GM10266 (cell line): ENCODE results near the gene RASGRP2.
"Not testable (repeated sequence)": the region's sequence is repeated elsewhere in the genome, so short reads cannot be mapped to it uniquely, and the experiment has no call there.

Experiments
- DNase-seq: peaks from one replicate; pipeline ENCODE4 v3.0.0; 2012; ENCODE audit errors: extremely low spot score
- TF ChIP-seq, protein P1 (sequence below): IDR thresholded peaks from 2 replicates; pipeline ENCODE4 v1.5.1; 2012; ENCODE audit warnings: mild to moderate bottlenecking, low read depth; ENCODE audit not compliant: control insufficient read depth, insufficient read depth; ENCODE audit errors: missing control alignments

Gene RASGRP2

GRCh38 chr11:64705501-64705900, 38.4 kb downstream of the RASGRP2 start:
- TF ChIP-seq, protein P1, sequence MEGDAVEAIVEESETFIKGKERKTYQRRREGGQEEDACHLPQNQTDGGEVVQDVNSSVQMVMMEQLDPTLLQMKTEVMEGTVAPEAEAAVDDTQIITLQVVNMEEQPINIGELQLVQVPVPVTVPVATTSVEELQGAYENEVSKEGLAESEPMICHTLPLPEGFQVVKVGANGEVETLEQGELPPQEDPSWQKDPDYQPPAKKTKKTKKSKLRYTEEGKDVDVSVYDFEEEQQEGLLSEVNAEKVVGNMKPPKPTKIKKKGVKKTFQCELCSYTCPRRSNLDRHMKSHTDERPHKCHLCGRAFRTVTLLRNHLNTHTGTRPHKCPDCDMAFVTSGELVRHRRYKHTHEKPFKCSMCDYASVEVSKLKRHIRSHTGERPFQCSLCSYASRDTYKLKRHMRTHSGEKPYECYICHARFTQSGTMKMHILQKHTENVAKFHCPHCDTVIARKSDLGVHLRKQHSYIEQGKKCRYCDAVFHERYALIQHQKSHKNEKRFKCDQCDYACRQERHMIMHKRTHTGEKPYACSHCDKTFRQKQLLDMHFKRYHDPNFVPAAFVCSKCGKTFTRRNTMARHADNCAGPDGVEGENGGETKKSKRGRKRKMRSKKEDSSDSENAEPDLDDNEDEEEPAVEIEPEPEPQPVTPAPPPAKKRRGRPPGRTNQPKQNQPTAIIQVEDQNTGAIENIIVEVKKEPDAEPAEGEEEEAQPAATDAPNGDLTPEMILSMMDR, result no peak

GRCh38 chr11:64703048-64703447, 40.9 kb downstream of the RASGRP2 start:
- TF ChIP-seq, protein P1, result no peak
- no peak for DNase-seq

More at GRCh38 chr11:64705501-64705900, 38.4 kb downstream of the RASGRP2 start:
- no peak for DNase-seq

DNA sequence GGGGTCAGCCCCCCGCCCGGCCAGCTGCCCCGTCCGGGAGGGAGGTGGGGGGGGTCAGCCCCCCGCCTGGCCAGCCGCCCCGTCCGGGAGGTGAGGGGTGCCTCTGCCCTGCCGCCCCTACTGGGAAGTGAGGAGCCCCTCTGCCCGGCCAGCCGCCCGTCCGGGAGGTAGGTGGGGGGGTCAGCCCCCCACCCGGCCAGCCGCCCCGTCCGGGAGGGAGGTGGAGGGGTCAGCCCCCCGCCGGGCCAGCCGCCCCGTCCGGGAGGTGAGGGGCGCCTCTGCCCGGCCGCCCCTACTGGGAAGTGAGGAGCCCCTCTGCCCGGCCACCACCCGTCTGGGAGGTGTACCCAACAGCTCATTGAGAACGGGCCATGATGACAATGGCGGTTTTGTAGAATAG, 42.0 kb downstream of the RASGRP2 start:
- DNase-seq, result not testable (repeated sequence)

DNA sequence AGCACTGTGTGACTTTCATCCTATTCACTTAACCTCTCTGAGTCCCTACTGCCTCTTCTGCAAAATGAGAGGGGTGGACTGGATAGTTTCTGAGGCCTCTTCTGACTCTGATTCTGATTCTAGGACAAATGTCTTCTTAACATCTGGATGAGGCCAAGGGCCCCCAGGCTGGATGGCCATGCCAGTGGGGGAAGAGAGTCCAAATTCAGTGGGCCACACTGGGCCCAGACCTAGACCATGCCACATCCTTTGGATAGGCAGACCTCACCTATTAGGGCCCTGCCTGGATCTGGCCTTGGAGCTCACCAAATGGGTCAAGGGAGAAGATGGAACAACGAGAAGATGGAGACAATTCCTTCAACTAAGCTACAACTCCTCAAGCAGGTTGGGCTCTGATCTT, 45.5 kb downstream of the RASGRP2 start:
- TF ChIP-seq, protein P1, result no peak
- no peak for DNase-seq

DNA sequence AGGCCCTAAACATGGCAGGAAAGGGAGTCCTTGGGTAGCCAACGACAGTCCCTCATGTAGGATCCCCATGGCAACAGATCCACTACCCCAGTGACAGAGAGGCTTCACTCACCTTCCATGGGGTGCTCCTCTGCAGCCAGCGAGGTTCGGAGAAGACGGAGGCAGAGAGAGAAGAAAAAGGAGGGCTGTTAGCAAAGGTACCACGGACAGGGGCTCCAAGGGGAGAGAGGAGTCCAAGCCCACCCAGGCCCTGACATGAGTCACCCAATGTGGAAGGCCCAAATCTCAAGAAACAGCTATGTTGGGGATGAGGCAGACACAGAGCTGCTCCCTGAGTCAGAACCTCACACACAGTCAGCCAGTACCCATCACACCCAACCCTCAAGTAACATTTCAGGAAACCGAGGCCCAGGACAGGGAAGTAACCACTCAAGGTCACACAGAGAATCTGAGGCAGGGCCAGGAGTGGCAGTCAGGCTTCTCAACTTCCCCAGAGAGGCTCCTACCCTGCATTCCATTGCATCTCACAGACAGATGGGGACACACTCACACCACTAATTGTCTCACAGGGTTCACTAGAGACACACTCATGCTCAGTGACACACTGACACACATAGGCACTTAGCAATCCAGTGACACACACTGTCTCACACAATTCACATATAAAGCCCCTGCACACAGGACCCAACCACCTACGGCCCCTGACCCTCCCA, 46.1 kb downstream of the RASGRP2 start:
- DNase-seq, result no peak
- TF ChIP-seq, protein P1, result no peak

DNA sequence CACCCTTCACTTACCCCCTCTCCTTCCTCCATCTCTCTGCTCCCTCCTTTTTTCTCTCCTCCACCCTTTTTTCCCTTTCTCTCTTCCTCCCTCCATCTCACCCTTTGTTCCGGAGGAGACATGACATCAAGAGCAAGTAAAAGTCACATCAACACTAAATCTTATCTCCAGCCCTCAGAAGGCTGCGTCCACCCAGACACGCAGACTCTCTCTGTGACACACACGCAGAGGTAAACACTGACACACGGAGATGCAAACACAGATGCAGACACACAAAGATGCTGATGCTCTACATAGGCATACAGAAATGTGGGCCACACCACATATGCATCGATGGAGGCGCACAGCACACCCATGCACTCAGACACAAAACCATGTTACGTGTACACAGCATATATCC, 47.9 kb downstream of the RASGRP2 start:
- DNase-seq, result no peak
- TF ChIP-seq, protein P1, result no peak

GRCh38 chr11:64695548-64695947, 48.4 kb downstream of the RASGRP2 start:
- TF ChIP-seq, protein P1, result no peak
- no peak for DNase-seq
